ENCODE results near the gene TEP1. TPM values are rescaled to one million over a fixed set of nuclear protein-coding genes. Genes with fewer than 3 reads are reported as not detected.

Gene TEP1
- total and polyA plus RNA-seq, 2 experiments from 2014 or later, result 3.0 to 8.5 TPM

DNA sequence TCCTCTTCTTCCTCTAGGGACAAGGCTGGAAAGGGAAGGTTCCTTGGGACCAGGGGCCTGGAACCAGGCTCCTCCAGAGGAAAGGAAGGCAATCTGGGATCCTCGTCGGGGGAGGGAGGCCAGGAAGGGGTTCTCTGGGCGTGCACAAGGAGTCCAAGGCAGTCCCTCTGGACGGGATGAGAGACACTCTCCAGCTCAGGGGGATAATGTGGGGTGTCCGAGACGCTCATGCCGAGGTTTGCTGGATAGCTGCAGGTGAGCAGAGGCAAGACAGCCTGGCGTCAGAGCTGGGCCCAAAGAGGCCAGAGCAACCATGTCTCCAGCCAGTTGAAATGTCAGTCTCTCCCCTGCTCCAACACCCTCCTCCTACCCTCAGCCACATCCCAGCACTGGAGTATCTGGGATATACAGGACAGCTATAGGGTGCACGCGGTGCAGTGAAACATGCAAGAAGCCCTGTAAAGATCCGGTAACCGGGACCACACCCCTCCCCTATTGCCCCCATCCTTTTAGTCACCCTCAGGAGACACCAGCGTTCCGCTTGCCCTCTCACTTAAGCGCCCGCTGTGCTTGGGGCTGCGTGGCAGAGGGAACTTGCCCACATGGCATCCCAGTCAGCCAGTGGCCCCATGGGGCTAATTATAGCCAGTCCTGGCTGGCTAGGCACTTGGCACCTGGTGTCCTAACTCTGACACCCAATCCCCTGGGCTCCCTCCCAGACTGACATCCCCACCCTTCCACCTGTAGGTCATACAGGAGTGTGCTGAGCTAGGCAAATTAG lies 22.5 kb upstream of the TEP1 start, which contains the start of gene KLHL33:
Gene KLHL33 (minus strand): TSS at position 585 of the 781 bp plus-strand sequence. CDS start 355 bp downstream, at position 230.
- H3K27me3 Mint-ChIP-seq (ENCODE audit: insufficient read depth, low read depth, poor library complexity), result peaks cover 23% of the 10 kb centered on the region
- no peaks in the 10 kb centered on the region; the same call in 2 of the 3 replicates for H3K36me3 Mint-ChIP-seq (ENCODE audit: low read depth)
- H3K27ac Mint-ChIP-seq, result no peak within 1 kb of the TSS
- peak within 1 kb of the TSS; percentile 81 for H3K4me3 Mint-ChIP-seq
- H3K4me3 ChIP-seq, result peak within 1 kb of the TSS; percentile 70
- no peaks in the 10 kb centered on the region for H3K9me2 ChIP-seq (ENCODE audit: insufficient read depth)
- H3K4me2 ChIP-seq, result peak within 1 kb of the TSS; percentile 95
- peaks cover 32% of the 10 kb centered on the region for H3K27me3 ChIP-seq (ENCODE audit: insufficient read depth)
- peaks cover 17% of the 10 kb centered on the region for H3K4me1 Mint-ChIP-seq
- H3K79me2 ChIP-seq (replicated peaks; ENCODE audit: insufficient read depth), result no peaks in the 10 kb centered on the region
- no peaks in the 10 kb centered on the region for H3K36me3 ChIP-seq (ENCODE audit: insufficient read depth)
- no peaks in the 10 kb centered on the region; the same call in 2 of the 3 replicates for H3K9me3 Mint-ChIP-seq
- peak within 1 kb of the TSS; percentile 100 for H2AFZ ChIP-seq
- peaks cover 2% of the 10 kb centered on the region; the same call in 1 of the 2 replicates for H3K4me1 ChIP-seq (ENCODE audit: insufficient read depth)
- 0 out of 2 replicates have a peak, but pooled peaks cover 3% of the 10 kb centered on the region for H3F3A ChIP-seq (replicated peaks; ENCODE audit: low read depth)
- H3K27ac ChIP-seq (ENCODE audit: low read depth), result no peak within 1 kb of the TSS
- DNase-seq (ENCODE audit: low spot score) (no peak), ATAC-seq (peak; percentile 39)
- TF ChIP-seq, protein P1, sequence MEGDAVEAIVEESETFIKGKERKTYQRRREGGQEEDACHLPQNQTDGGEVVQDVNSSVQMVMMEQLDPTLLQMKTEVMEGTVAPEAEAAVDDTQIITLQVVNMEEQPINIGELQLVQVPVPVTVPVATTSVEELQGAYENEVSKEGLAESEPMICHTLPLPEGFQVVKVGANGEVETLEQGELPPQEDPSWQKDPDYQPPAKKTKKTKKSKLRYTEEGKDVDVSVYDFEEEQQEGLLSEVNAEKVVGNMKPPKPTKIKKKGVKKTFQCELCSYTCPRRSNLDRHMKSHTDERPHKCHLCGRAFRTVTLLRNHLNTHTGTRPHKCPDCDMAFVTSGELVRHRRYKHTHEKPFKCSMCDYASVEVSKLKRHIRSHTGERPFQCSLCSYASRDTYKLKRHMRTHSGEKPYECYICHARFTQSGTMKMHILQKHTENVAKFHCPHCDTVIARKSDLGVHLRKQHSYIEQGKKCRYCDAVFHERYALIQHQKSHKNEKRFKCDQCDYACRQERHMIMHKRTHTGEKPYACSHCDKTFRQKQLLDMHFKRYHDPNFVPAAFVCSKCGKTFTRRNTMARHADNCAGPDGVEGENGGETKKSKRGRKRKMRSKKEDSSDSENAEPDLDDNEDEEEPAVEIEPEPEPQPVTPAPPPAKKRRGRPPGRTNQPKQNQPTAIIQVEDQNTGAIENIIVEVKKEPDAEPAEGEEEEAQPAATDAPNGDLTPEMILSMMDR (conservative IDR thresholded peaks at IDR 0.05; ENCODE audit: low read depth in 2 of 2), result no peak
- no peak for TF ChIP-seq NANOG (IDR thresholded peaks at IDR 0.05; ENCODE audit: borderline replicate concordance)
- no peak for TF ChIP-seq JUNB (IDR thresholded peaks at IDR 0.05; ENCODE audit: unreplicated experiment)
- TF ChIP-seq, protein P2, sequence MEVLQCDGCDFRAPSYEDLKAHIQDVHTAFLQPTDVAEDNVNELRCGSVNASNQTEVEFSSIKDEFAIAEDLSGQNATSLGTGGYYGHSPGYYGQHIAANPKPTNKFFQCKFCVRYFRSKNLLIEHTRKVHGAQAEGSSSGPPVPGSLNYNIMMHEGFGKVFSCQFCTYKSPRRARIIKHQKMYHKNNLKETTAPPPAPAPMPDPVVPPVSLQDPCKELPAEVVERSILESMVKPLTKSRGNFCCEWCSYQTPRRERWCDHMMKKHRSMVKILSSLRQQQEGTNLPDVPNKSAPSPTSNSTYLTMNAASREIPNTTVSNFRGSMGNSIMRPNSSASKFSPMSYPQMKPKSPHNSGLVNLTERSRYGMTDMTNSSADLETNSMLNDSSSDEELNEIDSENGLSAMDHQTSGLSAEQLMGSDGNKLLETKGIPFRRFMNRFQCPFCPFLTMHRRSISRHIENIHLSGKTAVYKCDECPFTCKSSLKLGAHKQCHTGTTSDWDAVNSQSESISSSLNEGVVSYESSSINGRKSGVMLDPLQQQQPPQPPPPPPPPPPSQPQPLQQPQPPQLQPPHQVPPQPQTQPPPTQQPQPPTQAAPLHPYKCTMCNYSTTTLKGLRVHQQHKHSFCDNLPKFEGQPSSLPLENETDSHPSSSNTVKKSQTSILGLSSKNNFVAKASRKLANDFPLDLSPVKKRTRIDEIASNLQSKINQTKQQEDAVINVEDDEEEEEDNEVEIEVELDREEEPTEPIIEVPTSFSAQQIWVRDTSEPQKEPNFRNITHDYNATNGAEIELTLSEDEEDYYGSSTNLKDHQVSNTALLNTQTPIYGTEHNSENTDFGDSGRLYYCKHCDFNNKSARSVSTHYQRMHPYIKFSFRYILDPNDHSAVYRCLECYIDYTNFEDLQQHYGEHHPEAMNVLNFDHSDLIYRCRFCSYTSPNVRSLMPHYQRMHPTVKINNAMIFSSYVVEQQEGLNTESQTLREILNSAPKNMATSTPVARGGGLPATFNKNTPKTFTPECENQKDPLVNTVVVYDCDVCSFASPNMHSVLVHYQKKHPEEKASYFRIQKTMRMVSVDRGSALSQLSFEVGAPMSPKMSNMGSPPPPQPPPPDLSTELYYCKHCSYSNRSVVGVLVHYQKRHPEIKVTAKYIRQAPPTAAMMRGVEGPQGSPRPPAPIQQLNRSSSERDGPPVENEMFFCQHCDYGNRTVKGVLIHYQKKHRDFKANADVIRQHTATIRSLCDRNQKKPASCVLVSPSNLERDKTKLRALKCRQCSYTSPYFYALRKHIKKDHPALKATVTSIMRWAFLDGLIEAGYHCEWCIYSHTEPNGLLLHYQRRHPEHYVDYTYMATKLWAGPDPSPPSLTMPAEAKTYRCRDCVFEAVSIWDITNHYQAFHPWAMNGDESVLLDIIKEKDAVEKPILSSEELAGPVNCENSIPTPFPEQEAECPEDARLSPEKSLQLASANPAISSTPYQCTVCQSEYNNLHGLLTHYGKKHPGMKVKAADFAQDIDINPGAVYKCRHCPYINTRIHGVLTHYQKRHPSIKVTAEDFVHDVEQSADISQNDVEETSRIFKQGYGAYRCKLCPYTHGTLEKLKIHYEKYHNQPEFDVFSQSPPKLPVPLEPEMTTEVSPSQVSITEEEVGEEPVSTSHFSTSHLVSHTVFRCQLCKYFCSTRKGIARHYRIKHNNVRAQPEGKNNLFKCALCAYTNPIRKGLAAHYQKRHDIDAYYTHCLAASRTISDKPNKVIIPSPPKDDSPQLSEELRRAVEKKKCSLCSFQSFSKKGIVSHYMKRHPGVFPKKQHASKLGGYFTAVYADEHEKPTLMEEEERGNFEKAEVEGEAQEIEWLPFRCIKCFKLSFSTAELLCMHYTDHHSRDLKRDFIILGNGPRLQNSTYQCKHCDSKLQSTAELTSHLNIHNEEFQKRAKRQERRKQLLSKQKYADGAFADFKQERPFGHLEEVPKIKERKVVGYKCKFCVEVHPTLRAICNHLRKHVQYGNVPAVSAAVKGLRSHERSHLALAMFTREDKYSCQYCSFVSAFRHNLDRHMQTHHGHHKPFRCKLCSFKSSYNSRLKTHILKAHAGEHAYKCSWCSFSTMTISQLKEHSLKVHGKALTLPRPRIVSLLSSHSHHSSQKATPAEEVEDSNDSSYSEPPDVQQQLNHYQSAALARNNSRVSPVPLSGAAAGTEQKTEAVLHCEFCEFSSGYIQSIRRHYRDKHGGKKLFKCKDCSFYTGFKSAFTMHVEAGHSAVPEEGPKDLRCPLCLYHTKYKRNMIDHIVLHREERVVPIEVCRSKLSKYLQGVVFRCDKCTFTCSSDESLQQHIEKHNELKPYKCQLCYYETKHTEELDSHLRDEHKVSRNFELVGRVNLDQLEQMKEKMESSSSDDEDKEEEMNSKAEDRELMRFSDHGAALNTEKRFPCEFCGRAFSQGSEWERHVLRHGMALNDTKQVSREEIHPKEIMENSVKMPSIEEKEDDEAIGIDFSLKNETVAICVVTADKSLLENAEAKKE (CRISPR knock-in tag; IDR thresholded peaks at IDR 0.05), result no peak
- peak; percentile 13 for TF ChIP-seq EZH2 (IDR thresholded peaks at IDR 0.05; ENCODE audit: low read depth, unreplicated experiment)
- TF ChIP-seq, protein P3, sequence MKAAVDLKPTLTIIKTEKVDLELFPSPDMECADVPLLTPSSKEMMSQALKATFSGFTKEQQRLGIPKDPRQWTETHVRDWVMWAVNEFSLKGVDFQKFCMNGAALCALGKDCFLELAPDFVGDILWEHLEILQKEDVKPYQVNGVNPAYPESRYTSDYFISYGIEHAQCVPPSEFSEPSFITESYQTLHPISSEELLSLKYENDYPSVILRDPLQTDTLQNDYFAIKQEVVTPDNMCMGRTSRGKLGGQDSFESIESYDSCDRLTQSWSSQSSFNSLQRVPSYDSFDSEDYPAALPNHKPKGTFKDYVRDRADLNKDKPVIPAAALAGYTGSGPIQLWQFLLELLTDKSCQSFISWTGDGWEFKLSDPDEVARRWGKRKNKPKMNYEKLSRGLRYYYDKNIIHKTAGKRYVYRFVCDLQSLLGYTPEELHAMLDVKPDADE (IDR thresholded peaks at IDR 0.05), result no peak
- TF ChIP-seq STAT1 (IDR thresholded peaks at IDR 0.05; ENCODE audit: unreplicated experiment), result no peak
- TF ChIP-seq ZNF331 (CRISPR knock-in tag; IDR thresholded peaks at IDR 0.05; ENCODE audit: low read depth), result no peak
- H4K20me1 ChIP-seq (replicated peaks; ENCODE audit: insufficient read depth), result no peaks in the 10 kb centered on the region
